Stomach (tissue), 9 donors: ENCODE data around the gene RHPN2. TPM values are rescaled to one million over a fixed set of nuclear protein-coding genes. Genes with fewer than 3 reads are reported as not detected.

Experiments
- DNase-seq, 2 donors: peaks; one replicate each; pipeline versions ENCODE4 v3.0.0 to v3.0.0-alpha.2; 2013 to 2019
- H3K27ac ChIP-seq, 5 donors: fragments of 200-600 bp in 4 of 5; sonication (generic) in 4 of 5; one replicate each; pipeline ENCODE4 v1.5.1; 2013 to 2019; ENCODE audit warnings: mild to moderate bottlenecking in 1 of 5, moderate library complexity in 1 of 5
- H3K27me3 ChIP-seq, 3 donors: fragments of 200-600 bp; sonication (generic); one replicate each; pipeline ENCODE4 v1.5.1; 2017 to 2019; ENCODE audit warnings: mixed run types in 1 of 3
- H3K36me3 ChIP-seq, 4 donors: fragments of 200-600 bp; sonication (generic); 1 replicate in 3 of 4; 2 replicates in 1 of 4; pipeline ENCODE4 v1.5.1; 2016 to 2019
- H3K4me1 ChIP-seq, 4 donors: fragments of 200-600 bp; sonication (generic); one replicate each; pipeline ENCODE4 v1.5.1; 2016 to 2019
- H3K4me3 ChIP-seq, 4 donors: fragments of 200-600 bp; sonication (generic) in 3 of 4; one replicate each; pipeline ENCODE4 v1.5.1; 2016 to 2019; ENCODE audit warnings: mild to moderate bottlenecking in 1 of 4
- H3K9me3 ChIP-seq, 4 donors: fragments of 200-600 bp; sonication (generic); one replicate each; pipeline ENCODE4 v1.5.1; 2016 to 2019
- EP300 ChIP-seq: sonication (generic); formaldehyde crosslinking; IDR thresholded peaks from one replicate; pipeline ENCODE4 v1.6.1; 2017; ENCODE audit warnings: antibody characterized with exemption
- POLR2A ChIP-seq, 4 donors: fragments of 450-650 bp; IDR thresholded peaks; one replicate each; pipeline ENCODE4 v1.6.1; 2016; ENCODE audit warnings: antibody characterized with exemption in 4 of 4, control low read depth in 2 of 4, mild to moderate bottlenecking in 1 of 4, moderate library complexity in 1 of 4
- POLR2AphosphoS5 ChIP-seq, 3 donors: sonication (generic); formaldehyde crosslinking; IDR thresholded peaks; one replicate each; pipeline ENCODE4 v1.6.1; 2016; ENCODE audit warnings: antibody characterized with exemption in 3 of 3
- WGBS, 5 donors: extraction: QIAGEN DNeasy Blood & Tissue Kit in 3 of 5; methylation state at CpG; one replicate each; pipeline versions ENCODE4 v1.1.5 to v1.1.7; 2013 to 2018; 5-methylcytosine and 5-hydroxymethylcytosine counted together
- intact Hi-C: fragments of 100-400 bp; cut with DNase I; formaldehyde crosslinking; loops from one replicate; pipeline ENCODE4 v1.15.1; 2023; ENCODE audit warnings: low total_unique reads
- polyA plus RNA-seq, 3 donors: library from polyadenylated mRNA; stranded (reverse); fragments of 200-250 nt; gene quantifications; one replicate each; pipeline ENCODE4 v1.2.3, GENCODE V29; 2013
- small RNA-seq, 4 donors: library from RNA; depleted of rRNA; stranded (forward); fragments of <200 nt; gene quantifications; one replicate each; pipeline ENCODE3, GENCODE V24; 2016
- total RNA-seq, 5 donors: library from RNA; depleted of rRNA; stranded (reverse); fragments of >200 nt; gene quantifications; one replicate each; pipeline versions ENCODE4 v1.1.0 to v1.2.3, GENCODE V29; 2014 to 2016
- TF ChIP-seq, protein P1 (sequence below), 7 experiments: fragments of 450-650 bp in 4 of 7; fragments of 200-600 bp in 3 of 7; sonication (generic) in 3 of 7; IDR thresholded peaks; one replicate each; pipeline ENCODE4 v1.5.1; 2016 to 2019; ENCODE audit warnings: antibody characterized with exemption in 7 of 7, control low read depth in 2 of 7, mild to moderate bottlenecking in 1 of 7
- donor health status: healthy with polysubstance abuse.
- donor health status: Bipolar disorder and iron deficiency.
- donor health status: healthy.

Gene RHPN2
- total and polyA plus RNA-seq, 8 donors = 2.4 to 73.5 (median 36.0) TPM

DNA sequence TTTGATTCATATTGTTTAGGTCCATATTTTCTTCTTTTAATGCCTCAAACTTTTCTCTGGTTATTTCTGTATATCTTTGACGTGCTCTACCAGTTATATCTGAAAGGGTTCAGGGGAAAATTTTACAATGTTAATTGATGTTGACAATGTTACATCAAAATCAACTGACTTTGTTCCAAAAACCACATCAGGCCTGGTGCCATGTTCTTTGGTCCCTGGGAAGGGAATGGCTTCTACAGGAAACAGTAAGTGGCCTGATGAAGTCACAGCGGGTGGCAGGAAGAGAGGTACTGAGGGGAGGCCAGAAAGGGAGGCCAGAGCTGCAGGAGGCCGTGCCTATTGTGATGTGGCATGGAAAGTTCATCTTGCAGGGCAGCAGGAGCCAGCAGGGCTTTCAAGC, 131.1 kb downstream of the RHPN2 start:
- no peaks in the 10 kb centered on the region for H3K4me1 ChIP-seq
- TF ChIP-seq, protein P1, sequence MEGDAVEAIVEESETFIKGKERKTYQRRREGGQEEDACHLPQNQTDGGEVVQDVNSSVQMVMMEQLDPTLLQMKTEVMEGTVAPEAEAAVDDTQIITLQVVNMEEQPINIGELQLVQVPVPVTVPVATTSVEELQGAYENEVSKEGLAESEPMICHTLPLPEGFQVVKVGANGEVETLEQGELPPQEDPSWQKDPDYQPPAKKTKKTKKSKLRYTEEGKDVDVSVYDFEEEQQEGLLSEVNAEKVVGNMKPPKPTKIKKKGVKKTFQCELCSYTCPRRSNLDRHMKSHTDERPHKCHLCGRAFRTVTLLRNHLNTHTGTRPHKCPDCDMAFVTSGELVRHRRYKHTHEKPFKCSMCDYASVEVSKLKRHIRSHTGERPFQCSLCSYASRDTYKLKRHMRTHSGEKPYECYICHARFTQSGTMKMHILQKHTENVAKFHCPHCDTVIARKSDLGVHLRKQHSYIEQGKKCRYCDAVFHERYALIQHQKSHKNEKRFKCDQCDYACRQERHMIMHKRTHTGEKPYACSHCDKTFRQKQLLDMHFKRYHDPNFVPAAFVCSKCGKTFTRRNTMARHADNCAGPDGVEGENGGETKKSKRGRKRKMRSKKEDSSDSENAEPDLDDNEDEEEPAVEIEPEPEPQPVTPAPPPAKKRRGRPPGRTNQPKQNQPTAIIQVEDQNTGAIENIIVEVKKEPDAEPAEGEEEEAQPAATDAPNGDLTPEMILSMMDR (IDR thresholded peaks at IDR 0.05) = no peak
- TF ChIP-seq EP300 (no peak), POLR2AphosphoS5 (IDR thresholded peaks at IDR 0.05) (no peak), POLR2A (IDR thresholded peaks at IDR 0.05) (no peak)
- no peak overlapping the region for H3K4me3 ChIP-seq
- intact Hi-C loops = no loop called here
- H3K9me3 ChIP-seq = peaks cover 0 to 7% (median 1%) of the 10 kb centered on the region in 4 donors
- 92 to 97% (median 95%) methylated on average over 3 of the region's 3 CpGs for WGBS, 5 donors
- no peak overlapping the region for H3K27ac ChIP-seq
- no peaks in the 10 kb centered on the region for H3K27me3 ChIP-seq
- no peak for DNase-seq
- peaks cover 20 to 97% (median 93%) of the 10 kb centered on the region in 4 donors for H3K36me3 ChIP-seq

DNA sequence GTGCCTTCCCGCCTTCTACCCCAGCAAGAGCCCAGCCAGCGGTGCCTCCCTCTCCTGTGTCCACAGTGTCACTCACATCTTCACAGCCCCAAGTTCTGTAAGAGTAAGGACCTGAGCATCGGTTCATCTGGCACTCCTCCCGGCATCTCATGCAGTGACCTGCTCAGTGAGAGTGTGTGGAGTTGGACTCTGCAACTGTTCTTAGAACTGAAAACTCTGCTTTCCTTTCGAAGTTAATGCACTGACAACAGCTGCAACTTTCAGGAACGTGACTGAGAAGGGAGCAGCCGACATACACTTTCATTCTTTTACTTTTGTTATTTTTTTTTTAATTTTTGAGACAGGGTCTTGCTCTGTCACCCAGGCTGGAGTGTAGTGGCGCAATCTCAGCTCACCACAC, 134.1 kb downstream of the RHPN2 start:
- H3K36me3 ChIP-seq = peaks cover 12 to 97% (median 89%) of the 10 kb centered on the region in 4 donors
- 96 to 98% (median 97%) methylated on average over 8 of the region's 8 CpGs for WGBS, 5 donors

DNA sequence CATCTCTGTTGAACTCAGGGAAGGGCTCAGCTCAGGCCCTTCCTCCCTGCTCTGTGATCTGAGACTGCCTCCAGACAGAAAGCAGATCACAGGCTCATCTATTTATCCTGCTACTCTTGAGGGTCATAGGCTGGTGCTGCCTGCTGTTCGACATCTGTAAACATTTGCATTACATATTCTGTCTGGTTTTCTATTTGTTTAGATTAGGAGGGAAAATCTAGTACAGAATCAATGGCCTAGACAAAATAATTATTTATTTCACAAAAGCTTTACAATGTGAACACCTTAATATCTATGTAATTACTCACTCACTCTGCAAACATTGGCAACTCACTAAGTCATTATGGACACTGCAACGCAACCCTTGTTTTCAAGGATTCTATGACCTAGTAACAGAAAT, 135.9 kb downstream of the RHPN2 start:
- Histone ChIP-seq H3K27me3 (no peaks in the 10 kb centered on the region), H3K27ac (peak overlapping the region in 1 of 5 donors; percentile 45), H3K4me1 (no peaks in the 10 kb centered on the region), H3K9me3 (peaks cover 0 to 14% (median 9%) of the 10 kb centered on the region in 4 donors), H3K36me3 (peaks cover 9 to 97% (median 90%) of the 10 kb centered on the region in 4 donors), H3K4me3 (no peak overlapping the region)
- 55 to 86% (median 73%) methylated on average over 2 of the region's 2 CpGs for WGBS, 5 donors
- intact Hi-C loops = no loop called here
- TF ChIP-seq POLR2A (IDR thresholded peaks at IDR 0.05) = no peak
- no peak for TF ChIP-seq EP300
- TF ChIP-seq, protein P1 (IDR thresholded peaks at IDR 0.05) = no peak
- TF ChIP-seq POLR2AphosphoS5 (IDR thresholded peaks at IDR 0.05) = no peak
- no peak for DNase-seq

More for the DNA sequence above, 134.1 kb downstream of the RHPN2 start:
- no peak overlapping the region for H3K4me3 ChIP-seq
- intact Hi-C loops = no loop called here
- no peaks in the 10 kb centered on the region for H3K27me3 ChIP-seq
- no peaks in the 10 kb centered on the region for H3K4me1 ChIP-seq
- no peak for DNase-seq
- no peak overlapping the region for H3K27ac ChIP-seq
- TF ChIP-seq EP300 (no peak), POLR2AphosphoS5 (IDR thresholded peaks at IDR 0.05) (no peak), POLR2A (IDR thresholded peaks at IDR 0.05) (no peak)
- TF ChIP-seq, protein P1 (IDR thresholded peaks at IDR 0.05) = no peak
- H3K9me3 ChIP-seq = peaks cover 0 to 14% (median 9%) of the 10 kb centered on the region in 4 donors

Small RNAs within 50 kb of the gene (small RNA-seq; reads per million reads assigned to genes)
- gene AC008521.1 (0 reads per million in 4 donors), gene AC008521.2 (0 reads per million in 4 donors)

Other genes with a start within 250 kb of the RHPN2 start
- gene SLC7A9, start 195.1 kb downstream of the RHPN2 start, total RNA-seq = 1 to 10 TPM in 1 of 5 donors, not detected in 4; 2.4 TPM
- gene SLC7A9, start 195.1 kb downstream of the RHPN2 start, polyA plus RNA-seq = under 1 TPM in 1 of 3 donors, not detected in 2; 0.58 TPM
- gene CEP89, start 92.9 kb downstream of the RHPN2 start, total RNA-seq = 10 to 100 TPM in 2 of 5 donors, 1 to 10 TPM in 3; 3.1 to 15.1 (median 9.3) TPM
- gene CEP89, start 92.9 kb downstream of the RHPN2 start, polyA plus RNA-seq = 1 to 10 TPM; 5.7 to 7.3 (median 6.4) TPM
- 1 to 10 TPM in 1 of 5 donors, not detected in 4; 2.4 TPM for gene FAAP24, start 92.6 kb downstream of the RHPN2 start, total RNA-seq
- 1 to 10 TPM in 2 of 3 donors, under 1 TPM in 1; 0.92 to 1.9 (median 1.6) TPM for gene FAAP24, start 92.6 kb downstream of the RHPN2 start, polyA plus RNA-seq
- 10 to 100 TPM in 2 of 5 donors, 1 to 10 TPM in 3; 1.2 to 31.5 (median 9.5) TPM for gene GPATCH1, start 16.3 kb upstream of the RHPN2 start, total RNA-seq
- 1 to 10 TPM; 2.2 to 5.8 (median 5.4) TPM for gene GPATCH1, start 16.3 kb upstream of the RHPN2 start, polyA plus RNA-seq
- not detected for gene WDR88, start 67.2 kb upstream of the RHPN2 start, total RNA-seq
- not detected for gene WDR88, start 67.2 kb upstream of the RHPN2 start, polyA plus RNA-seq
- gene LRP3, start 129.4 kb upstream of the RHPN2 start, total RNA-seq = 10 to 100 TPM in 4 of 5 donors, 1 to 10 TPM in 1; 7.5 to 26.6 (median 18.1) TPM
- gene LRP3, start 129.4 kb upstream of the RHPN2 start, polyA plus RNA-seq = 10 to 100 TPM in 2 of 3 donors, 1 to 10 TPM in 1; 8.4 to 14.0 (median 10.3) TPM
- gene SLC7A10, start 161.0 kb upstream of the RHPN2 start, total RNA-seq = under 1 TPM in 1 of 5 donors, not detected in 4; 0.73 TPM
- not detected for gene SLC7A10, start 161.0 kb upstream of the RHPN2 start, polyA plus RNA-seq
- 100 to 1,000 TPM in 1 of 5 donors, 10 to 100 TPM in 3, 1 to 10 TPM in 1; 9.9 to 167 (median 18.7) TPM for gene CEBPA, start 237.6 kb upstream of the RHPN2 start, total RNA-seq
- 10 to 100 TPM; 14.6 to 22.6 (median 19.1) TPM for gene CEBPA, start 237.6 kb upstream of the RHPN2 start, polyA plus RNA-seq